Measurements from ENCODE around the gene CDH13. TPM values are rescaled to one million over a fixed set of nuclear protein-coding genes. Genes with fewer than 3 reads are reported as not detected.

CDH13 gene
- total and polyA plus RNA-seq, 10 of the 15 experiments (the other 5 are each of a cell fraction or from before 2014, with no cell fraction given) = under 0.01 to 0.05 TPM; not detected in 8

- TF ChIP-seq, protein P1, sequence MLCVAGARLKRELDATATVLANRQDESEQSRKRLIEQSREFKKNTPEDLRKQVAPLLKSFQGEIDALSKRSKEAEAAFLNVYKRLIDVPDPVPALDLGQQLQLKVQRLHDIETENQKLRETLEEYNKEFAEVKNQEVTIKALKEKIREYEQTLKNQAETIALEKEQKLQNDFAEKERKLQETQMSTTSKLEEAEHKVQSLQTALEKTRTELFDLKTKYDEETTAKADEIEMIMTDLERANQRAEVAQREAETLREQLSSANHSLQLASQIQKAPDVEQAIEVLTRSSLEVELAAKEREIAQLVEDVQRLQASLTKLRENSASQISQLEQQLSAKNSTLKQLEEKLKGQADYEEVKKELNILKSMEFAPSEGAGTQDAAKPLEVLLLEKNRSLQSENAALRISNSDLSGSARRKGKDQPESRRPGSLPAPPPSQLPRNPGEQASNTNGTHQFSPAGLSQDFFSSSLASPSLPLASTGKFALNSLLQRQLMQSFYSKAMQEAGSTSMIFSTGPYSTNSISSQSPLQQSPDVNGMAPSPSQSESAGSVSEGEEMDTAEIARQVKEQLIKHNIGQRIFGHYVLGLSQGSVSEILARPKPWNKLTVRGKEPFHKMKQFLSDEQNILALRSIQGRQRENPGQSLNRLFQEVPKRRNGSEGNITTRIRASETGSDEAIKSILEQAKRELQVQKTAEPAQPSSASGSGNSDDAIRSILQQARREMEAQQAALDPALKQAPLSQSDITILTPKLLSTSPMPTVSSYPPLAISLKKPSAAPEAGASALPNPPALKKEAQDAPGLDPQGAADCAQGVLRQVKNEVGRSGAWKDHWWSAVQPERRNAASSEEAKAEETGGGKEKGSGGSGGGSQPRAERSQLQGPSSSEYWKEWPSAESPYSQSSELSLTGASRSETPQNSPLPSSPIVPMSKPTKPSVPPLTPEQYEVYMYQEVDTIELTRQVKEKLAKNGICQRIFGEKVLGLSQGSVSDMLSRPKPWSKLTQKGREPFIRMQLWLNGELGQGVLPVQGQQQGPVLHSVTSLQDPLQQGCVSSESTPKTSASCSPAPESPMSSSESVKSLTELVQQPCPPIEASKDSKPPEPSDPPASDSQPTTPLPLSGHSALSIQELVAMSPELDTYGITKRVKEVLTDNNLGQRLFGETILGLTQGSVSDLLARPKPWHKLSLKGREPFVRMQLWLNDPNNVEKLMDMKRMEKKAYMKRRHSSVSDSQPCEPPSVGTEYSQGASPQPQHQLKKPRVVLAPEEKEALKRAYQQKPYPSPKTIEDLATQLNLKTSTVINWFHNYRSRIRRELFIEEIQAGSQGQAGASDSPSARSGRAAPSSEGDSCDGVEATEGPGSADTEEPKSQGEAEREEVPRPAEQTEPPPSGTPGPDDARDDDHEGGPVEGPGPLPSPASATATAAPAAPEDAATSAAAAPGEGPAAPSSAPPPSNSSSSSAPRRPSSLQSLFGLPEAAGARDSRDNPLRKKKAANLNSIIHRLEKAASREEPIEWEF (IDR thresholded peaks at IDR 0.05; ENCODE audit: insufficient replicate concordance, low read depth, low read length) = no peak
- TF ChIP-seq USF1 (IDR thresholded peaks at IDR 0.05; ENCODE audit: borderline replicate concordance, extremely low read length, insufficient read depth, low read depth, low read length) = no peak
- TF ChIP-seq SUZ12 (IDR thresholded peaks at IDR 0.05; ENCODE audit: unreplicated experiment) = no peak
- TF ChIP-seq EZH2 (IDR thresholded peaks at IDR 0.05; ENCODE audit: borderline replicate concordance, control insufficient read depth, low read depth, low read length) = no peak
Observed at GRCh38 chr16:83354015-83354414, 727.2 kb downstream of the CDH13 start (continued).

- intact Hi-C loops (cut with micrococcal nuclease; ENCODE audit: unreplicated experiment) = no loop called here
- ATAC-seq = no peak
- ChIA-PET SMC1A (ENCODE audit: uncharacterized antibody, unreplicated experiment) (no interaction called here), POLR2A (no interaction called here), CTCF (interaction anchor here (1.1 to 2.2 kb wide), 4 partner anchors 9 to 155 kb away, joined by 4 to 7 read pairs (median 4); no protein-coding TSS in a partner anchor), RAD21 (ENCODE audit: unreplicated experiment) (no interaction called here)
- Histone ChIP-seq H3K4me1 (ENCODE audit: control insufficient read depth, insufficient read depth, low read length) (no peaks in the 10 kb centered on the region), H4K20me1 (ENCODE audit: control insufficient read depth, insufficient read depth) (no peaks in the 10 kb centered on the region), H3K27me3 (replicated peaks in 1 of 2; ENCODE audit: control insufficient read depth in 2 of 2, insufficient read depth in 2 of 2, low read length in 1 of 2) (no peaks in the 10 kb centered on the region), H3K27ac (ENCODE audit: control insufficient read depth, insufficient read depth) (no peak overlapping the region), H3K4me3 (no peak overlapping the region), H3K9me3 (replicated peaks; ENCODE audit: control insufficient read depth, insufficient read depth, low read length) (no peaks in the 10 kb centered on the region), H3K79me2 (ENCODE audit: control insufficient read depth, insufficient read depth, low read length) (no peaks in the 10 kb centered on the region), H2AFZ (ENCODE audit: control insufficient read depth, low read depth, low read length) (no peak overlapping the region), H3K4me2 (ENCODE audit: control insufficient read depth, insufficient read depth) (no peak overlapping the region), H3K36me3 (ENCODE audit: control insufficient read depth in 2 of 2, insufficient read depth in 2 of 2, low read length in 1 of 2) (no peaks in the 10 kb centered on the region), H3K9ac (ENCODE audit: control insufficient read depth, insufficient read depth, low read length) (no peak overlapping the region)
- no peak for DNase-seq (ENCODE audit: low read depth, low spot score)
- no TSS peak for BruUV-seq (replicated peaks)
- in situ Hi-C loops (cut with MboI) = no loop called here
- FAIRE-seq = no peak
- WGBS (ENCODE audit: insufficient coverage, insufficient replicate concordance, low lambda C conversion rate, missing lambda C conversion rate) = 2% methylated on average over 8 of the region's 8 CpGs
- TF ChIP-seq STAT3 (IDR thresholded peaks at IDR 0.05; ENCODE audit: low read depth, low read length) (no peak), EED (IDR thresholded peaks at IDR 0.05; ENCODE audit: low read depth) (no peak), NKRF (conservative IDR thresholded peaks at IDR 0.05) (no peak)
- TF ChIP-seq, protein P2, sequence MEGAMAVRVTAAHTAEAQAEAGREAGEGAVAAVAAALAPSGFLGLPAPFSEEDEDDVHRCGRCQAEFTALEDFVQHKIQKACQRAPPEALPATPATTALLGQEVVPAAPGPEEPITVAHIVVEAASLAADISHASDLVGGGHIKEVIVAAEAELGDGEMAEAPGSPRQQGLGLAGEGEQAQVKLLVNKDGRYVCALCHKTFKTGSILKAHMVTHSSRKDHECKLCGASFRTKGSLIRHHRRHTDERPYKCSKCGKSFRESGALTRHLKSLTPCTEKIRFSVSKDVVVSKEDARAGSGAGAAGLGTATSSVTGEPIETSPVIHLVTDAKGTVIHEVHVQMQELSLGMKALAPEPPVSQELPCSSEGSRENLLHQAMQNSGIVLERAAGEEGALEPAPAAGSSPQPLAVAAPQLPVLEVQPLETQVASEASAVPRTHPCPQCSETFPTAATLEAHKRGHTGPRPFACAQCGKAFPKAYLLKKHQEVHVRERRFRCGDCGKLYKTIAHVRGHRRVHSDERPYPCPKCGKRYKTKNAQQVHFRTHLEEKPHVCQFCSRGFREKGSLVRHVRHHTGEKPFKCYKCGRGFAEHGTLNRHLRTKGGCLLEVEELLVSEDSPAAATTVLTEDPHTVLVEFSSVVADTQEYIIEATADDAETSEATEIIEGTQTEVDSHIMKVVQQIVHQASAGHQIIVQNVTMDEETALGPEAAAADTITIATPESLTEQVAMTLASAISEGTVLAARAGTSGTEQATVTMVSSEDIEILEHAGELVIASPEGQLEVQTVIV (IDR thresholded peaks at IDR 0.05; ENCODE audit: borderline replicate concordance, partially characterized antibody) = no peak
Observed at GRCh38 chr16:83355570-83356218, 728.9 kb downstream of the CDH13 start.
